ENCODE data around the gene PRR11. TPM values are rescaled to one million over a fixed set of nuclear protein-coding genes. Genes with fewer than 3 reads are reported as not detected.
"Not testable (repeated sequence)": the region's sequence is repeated elsewhere in the genome, so short reads cannot be mapped to it uniquely, and the experiment has no call there.

Gene PRR11
- total RNA-seq, 1 donor from 2014 or later = 51.9 TPM

- no peaks in the 10 kb centered on the region for H3K27me3 ChIP-seq
- H3K4me3 Mint-ChIP-seq = no peak overlapping the region
Measured at GRCh38 chr17:59131131-59131530, 24.4 kb upstream of the PRR11 start.

GRCh38 chr17:59138339-59138738 is 17.2 kb upstream of the PRR11 start:
- not testable (repeated sequence) for H3K9ac ChIP-seq; H3K4me1 ChIP-seq; H3K27ac Mint-ChIP-seq; H3K4me3 ChIP-seq; H2AFZ ChIP-seq (replicated peaks); H3K36me3 Mint-ChIP-seq; H3K9me3 ChIP-seq (ENCODE audit: low read depth); H3K4me2 ChIP-seq; DNase-seq (ENCODE audit: low spot score); H3K27me3 Mint-ChIP-seq (ENCODE audit: insufficient read depth, low read depth); H3K36me3 ChIP-seq; H3K4me1 Mint-ChIP-seq; H3K4me3 Mint-ChIP-seq; H3K27ac ChIP-seq; H3F3A ChIP-seq (ENCODE audit: low read depth); H3K9me3 Mint-ChIP-seq; H3K27me3 ChIP-seq
- Histone ChIP-seq H4K20me1 (ENCODE audit: low read depth) (peaks cover 97% of the 10 kb centered on the region), H3K79me2 (ENCODE audit: low read depth) (peaks cover 100% of the 10 kb centered on the region)

More at GRCh38 chr17:59131131-59131530, 24.4 kb upstream of the PRR11 start:
- Histone ChIP-seq H3K4me1 (no peaks in the 10 kb centered on the region), H3K9me3 (ENCODE audit: low read depth) (no peaks in the 10 kb centered on the region), H3K9ac (no peak overlapping the region), H3K4me2 (no peak overlapping the region), H3F3A (ENCODE audit: low read depth) (no peaks in the 10 kb centered on the region), H3K27ac (no peak overlapping the region), H2AFZ (replicated peaks) (no peak overlapping the region), H3K79me2 (ENCODE audit: low read depth) (peaks cover 100% of the 10 kb centered on the region), H3K36me3 (peaks cover 9% of the 10 kb centered on the region), H3K4me3 (no peak overlapping the region), H4K20me1 (ENCODE audit: low read depth) (peaks cover 84% of the 10 kb centered on the region)
- Mint-ChIP-seq H3K27ac (no peak overlapping the region), H3K27me3 (ENCODE audit: insufficient read depth, low read depth) (no peaks in the 10 kb centered on the region), H3K4me1 (no peaks in the 10 kb centered on the region), H3K36me3 (peaks cover 14% of the 10 kb centered on the region), H3K9me3 (no peaks in the 10 kb centered on the region)
- DNase-seq (ENCODE audit: low spot score) = no peak
- TF ChIP-seq EZH2 (IDR thresholded peaks at IDR 0.05) = no peak
- no peak for TF ChIP-seq CTCF (IDR thresholded peaks at IDR 0.05)
- no peak for TF ChIP-seq EZH2phosphoT487 (IDR thresholded peaks at IDR 0.05)

- Histone ChIP-seq H3F3A (ENCODE audit: low read depth) (no peaks in the 10 kb centered on the region), H3K79me2 (ENCODE audit: low read depth) (peaks cover 100% of the 10 kb centered on the region), H3K9ac (no peak overlapping the region), H3K4me1 (no peaks in the 10 kb centered on the region), H3K36me3 (peaks cover 5% of the 10 kb centered on the region), H2AFZ (replicated peaks) (no peak overlapping the region), H3K27me3 (no peaks in the 10 kb centered on the region), H3K27ac (no peak overlapping the region), H4K20me1 (ENCODE audit: low read depth) (peaks cover 96% of the 10 kb centered on the region), H3K4me2 (no peak overlapping the region), H3K4me3 (no peak overlapping the region), H3K9me3 (ENCODE audit: low read depth) (no peaks in the 10 kb centered on the region)
- no peak for DNase-seq (ENCODE audit: low spot score)
- peaks cover 13% of the 10 kb centered on the region for H3K36me3 Mint-ChIP-seq
- H3K27me3 Mint-ChIP-seq (ENCODE audit: insufficient read depth, low read depth) = peaks cover 2% of the 10 kb centered on the region
- no peaks in the 10 kb centered on the region for H3K9me3 Mint-ChIP-seq
- TF ChIP-seq EZH2phosphoT487 (IDR thresholded peaks at IDR 0.05) (no peak), EZH2 (IDR thresholded peaks at IDR 0.05) (no peak), CTCF (IDR thresholded peaks at IDR 0.05) (no peak)
- H3K4me1 Mint-ChIP-seq = no peaks in the 10 kb centered on the region
- no peak overlapping the region for H3K27ac Mint-ChIP-seq
- H3K4me3 Mint-ChIP-seq = no peak overlapping the region
Measured at GRCh38 chr17:59139939-59140338, 15.6 kb upstream of the PRR11 start.

- H3K27me3 Mint-ChIP-seq (ENCODE audit: insufficient read depth, low read depth) = peaks cover 2% of the 10 kb centered on the region
- peaks cover 2% of the 10 kb centered on the region for H3K9me3 Mint-ChIP-seq
Measured at GRCh38 chr17:59141860-59142259, 13.7 kb upstream of the PRR11 start.

More at GRCh38 chr17:59141860-59142259, 13.7 kb upstream of the PRR11 start:
- Mint-ChIP-seq H3K27ac (no peak overlapping the region), H3K4me1 (peaks cover under 1% of the 10 kb centered on the region), H3K4me3 (no peak overlapping the region), H3K36me3 (peaks cover 22% of the 10 kb centered on the region)
- Histone ChIP-seq H3K27me3 (no peaks in the 10 kb centered on the region), H4K20me1 (ENCODE audit: low read depth) (peaks cover 96% of the 10 kb centered on the region), H3F3A (ENCODE audit: low read depth) (no peaks in the 10 kb centered on the region), H3K36me3 (peaks cover 5% of the 10 kb centered on the region), H3K4me2 (no peak overlapping the region), H3K27ac (no peak overlapping the region), H3K9ac (no peak overlapping the region), H2AFZ (replicated peaks) (no peak overlapping the region), H3K4me1 (no peaks in the 10 kb centered on the region), H3K79me2 (ENCODE audit: low read depth) (peaks cover 100% of the 10 kb centered on the region), H3K9me3 (ENCODE audit: low read depth) (no peaks in the 10 kb centered on the region), H3K4me3 (no peak overlapping the region)
- DNase-seq (ENCODE audit: low spot score) = no peak
- TF ChIP-seq CTCF (IDR thresholded peaks at IDR 0.05) (no peak), EZH2phosphoT487 (IDR thresholded peaks at IDR 0.05) (no peak), EZH2 (IDR thresholded peaks at IDR 0.05) (no peak)
